ENCODE data around the gene SLC25A6.
"Not testable (repeated sequence)": the region's sequence is repeated elsewhere in the genome, so short reads cannot be mapped to it uniquely, and the experiment has no call there.

SLC25A6 gene

DNA sequence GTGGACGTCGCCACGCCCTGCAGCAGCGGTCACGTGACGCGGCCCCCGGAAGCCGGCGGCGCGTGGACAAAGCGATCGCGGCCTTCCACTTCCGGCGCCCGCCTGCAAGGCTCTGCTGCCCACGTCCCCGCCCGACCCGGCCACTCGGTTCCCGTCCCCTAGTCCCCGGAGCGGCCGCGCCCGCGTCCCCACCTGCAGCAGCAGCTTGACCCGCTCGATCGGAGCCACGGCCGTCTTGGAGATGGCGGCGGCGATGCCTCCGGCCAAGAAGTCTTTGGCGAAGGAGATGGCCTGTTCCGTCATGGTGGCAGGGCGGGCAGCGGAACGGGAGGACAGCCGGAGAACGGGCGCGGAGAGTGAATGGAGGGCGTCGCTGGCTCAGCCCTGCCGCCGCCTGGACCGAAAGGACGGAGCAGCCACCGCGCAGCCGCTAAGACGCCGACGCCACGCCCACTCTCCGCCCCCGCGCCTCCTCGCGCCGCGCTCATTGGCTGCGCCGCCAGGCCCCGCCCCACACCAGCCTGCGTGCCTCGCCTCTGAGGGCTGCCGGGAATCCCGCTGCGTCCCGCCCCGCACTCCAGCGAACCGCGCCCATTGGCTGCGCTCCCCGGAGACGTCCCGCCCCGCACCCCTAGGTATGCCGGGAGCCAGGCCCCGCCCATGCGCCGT is at the start of gene SLC25A6:
Gene SLC25A6 (minus strand): TSS at position 407 of the 669 bp plus-strand sequence. CDS start 104 bp downstream, at position 303.
- DNase-seq: no peak

GRCh38 chrX:1440506-1440905 is 48.6 kb upstream of the SLC25A6 start:
- no peak for DNase-seq

DNA sequence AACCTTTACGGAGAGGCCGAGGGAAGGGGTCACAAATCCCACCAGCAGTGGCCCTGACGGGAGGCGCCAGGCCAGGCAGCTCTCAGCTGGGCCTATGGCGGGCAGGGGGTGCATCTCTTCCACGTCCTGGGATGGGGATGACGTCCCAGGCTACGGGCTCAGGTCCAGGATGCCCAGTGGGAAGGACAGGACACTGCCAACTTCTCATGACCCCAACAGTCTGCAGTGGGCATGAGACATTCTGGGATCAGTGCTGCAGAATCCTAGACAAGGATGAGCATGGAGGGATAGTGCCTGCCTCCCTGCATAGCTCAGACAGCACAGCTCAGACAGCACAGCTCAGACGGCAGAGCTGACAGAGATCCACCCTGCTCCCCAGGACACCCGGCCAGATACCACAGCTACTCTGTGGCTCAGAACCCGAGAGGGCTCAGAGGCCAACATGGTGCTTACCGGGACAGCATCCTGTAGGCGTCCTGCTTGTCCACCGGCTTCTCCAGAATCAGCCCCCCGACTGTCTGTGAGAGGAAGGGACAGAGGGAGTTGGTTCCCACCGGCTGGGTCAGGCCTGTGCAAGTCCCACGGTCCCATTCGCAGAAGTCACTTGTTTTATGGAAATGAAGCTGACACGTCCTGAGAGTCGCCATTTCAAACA is 43.5 kb upstream of the SLC25A6 start:
- DNase-seq: no peak

GRCh38 chrX:1434871-1435240 is 42.9 kb upstream of the SLC25A6 start:
- no peak for DNase-seq

DNA sequence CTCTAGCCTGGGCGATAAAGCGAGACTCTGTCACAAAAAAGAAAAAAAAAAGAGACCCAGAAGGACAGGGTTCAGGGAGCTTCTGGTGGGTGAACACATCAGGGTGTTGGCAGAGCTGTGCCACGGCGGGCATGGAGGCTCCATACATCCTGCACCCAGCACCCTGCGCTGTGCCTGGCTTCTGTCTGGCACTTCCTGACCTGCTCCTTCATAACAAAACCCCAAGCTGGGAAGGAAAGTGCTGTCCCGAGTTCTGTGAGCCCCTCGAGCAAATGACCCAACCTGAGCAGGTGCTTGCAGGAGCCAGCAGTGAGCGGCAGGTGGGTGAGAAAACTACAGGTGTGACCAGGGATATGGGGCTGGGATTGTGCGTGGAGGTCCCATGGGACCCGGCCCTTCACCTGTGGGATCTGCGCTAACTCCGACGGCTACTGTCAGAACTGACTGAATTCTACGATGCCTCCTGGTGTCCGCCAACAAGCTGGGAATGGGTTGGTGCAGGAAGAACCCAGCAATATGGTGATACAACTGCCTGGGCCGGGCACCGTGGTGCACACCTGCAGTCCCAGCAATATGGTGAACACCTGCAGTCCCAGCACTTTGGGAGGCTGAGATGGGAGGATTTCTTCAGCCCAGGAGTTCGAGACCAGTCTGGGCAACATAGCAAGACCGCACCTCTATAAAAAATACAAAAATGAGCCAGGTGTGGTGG is 41.9 kb upstream of the SLC25A6 start:
- no peak for DNase-seq

DNA sequence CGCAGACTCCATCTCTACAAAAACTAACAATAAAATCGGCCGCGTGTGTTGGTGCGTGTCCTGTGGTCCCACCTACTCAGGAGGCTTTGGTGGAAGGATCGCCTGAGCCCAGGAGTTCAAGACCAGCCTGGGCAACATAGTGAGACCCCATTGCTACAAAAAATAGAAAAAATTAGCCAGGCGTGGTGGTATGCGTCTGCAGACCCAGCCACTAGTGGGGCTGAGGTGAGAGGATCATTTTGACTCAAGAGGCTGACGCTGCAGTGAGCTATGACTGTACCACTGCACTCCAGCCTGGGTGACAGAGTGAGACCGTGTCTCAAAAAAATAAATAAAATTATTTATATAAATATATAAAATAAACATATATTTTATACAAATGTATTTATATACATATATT is 38.5 kb upstream of the SLC25A6 start:
- no peak for DNase-seq

GRCh38 chrX:1427756-1428155 is 35.8 kb upstream of the SLC25A6 start:
- DNase-seq: no peak

DNA sequence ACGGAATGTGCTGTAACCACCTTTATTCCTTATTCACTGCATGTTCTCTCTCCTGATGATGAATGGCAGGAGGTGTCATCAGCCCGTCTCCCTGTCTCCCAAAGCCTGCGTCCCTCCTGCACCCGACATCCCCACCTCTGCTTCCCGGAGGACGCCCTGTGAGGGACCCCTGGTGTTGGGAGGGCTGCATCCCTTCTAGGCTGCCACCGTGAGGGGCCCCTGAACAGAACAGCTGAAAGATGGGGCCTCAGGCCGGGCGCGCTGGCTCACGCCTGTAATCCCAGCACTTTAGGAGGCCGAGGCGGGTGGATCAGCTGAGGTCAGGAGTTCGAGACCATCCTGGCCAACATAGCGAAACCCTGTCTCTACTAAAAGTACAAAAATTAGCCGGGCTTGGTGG is 34.4 kb upstream of the SLC25A6 start:
- DNase-seq: not testable (repeated sequence)

DNA sequence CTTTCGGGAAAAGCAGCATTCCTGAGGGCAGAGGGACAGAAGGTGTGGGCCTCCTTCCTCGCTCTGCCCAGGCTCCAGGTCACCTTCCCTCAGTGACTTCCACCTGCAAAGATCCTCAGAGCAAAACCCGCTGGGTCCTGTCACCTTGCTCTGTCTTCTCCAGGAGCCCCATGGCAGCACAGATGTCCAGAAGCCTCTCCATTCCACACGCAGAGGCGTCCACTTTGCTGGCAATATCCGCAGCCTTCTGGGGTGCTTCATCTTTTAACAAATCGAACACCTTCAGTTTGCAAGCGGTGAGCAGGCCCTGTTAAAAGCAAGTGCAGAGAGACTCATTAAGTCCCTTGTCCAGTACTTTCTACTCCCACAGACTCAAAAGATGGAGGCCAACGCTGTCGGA is 33.5 kb upstream of the SLC25A6 start:
- DNase-seq: no peak

- no peak for DNase-seq
Measured at GRCh38 chrX:1424147-1424851, 32.4 kb upstream of the SLC25A6 start.

GRCh38 chrX:1423215-1423614 is 31.3 kb upstream of the SLC25A6 start:
- no peak for DNase-seq

DNA sequence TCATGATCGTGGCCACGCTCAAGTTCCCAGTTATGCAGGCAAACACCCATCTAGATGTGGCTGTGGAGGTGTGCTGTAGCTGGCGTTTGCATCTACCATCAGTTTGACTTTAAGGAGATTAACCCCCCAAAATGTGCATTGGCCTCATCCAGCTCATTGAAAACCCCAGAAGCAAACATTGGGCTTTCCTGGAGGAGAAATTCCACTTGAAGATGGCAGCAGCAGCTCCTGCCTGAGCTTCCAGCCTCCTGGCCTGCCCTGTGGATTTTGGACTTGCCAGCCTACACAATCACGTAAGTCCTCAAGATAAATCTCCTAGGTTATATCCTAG is 30.2 kb upstream of the SLC25A6 start:
- no peak for DNase-seq

GRCh38 chrX:1421433-1422134 is 29.7 kb upstream of the SLC25A6 start:
- DNase-seq: no peak

DNA sequence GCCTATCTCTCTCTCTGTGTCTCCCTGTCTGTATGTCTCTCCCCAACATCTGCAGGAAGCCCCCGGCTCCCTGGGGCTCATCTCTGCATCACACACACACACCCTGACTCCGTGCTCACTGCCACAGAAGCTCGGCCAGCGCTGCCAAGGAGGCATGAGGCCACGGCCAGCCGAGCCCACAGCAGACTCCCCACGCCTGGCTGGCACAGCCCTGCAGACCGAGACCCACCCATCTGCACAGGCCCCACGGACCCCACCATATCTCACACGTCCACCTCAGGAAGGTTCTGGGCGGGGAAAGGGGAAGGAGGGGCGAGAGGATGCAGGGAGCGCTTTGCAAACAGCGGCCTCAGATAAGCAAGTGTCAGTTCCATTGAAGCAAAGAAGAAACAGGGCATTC is 28.5 kb upstream of the SLC25A6 start:
- no peak for DNase-seq

- DNase-seq: no peak
Measured at GRCh38 chrX:1419545-1420355, 27.8 kb upstream of the SLC25A6 start.

DNA sequence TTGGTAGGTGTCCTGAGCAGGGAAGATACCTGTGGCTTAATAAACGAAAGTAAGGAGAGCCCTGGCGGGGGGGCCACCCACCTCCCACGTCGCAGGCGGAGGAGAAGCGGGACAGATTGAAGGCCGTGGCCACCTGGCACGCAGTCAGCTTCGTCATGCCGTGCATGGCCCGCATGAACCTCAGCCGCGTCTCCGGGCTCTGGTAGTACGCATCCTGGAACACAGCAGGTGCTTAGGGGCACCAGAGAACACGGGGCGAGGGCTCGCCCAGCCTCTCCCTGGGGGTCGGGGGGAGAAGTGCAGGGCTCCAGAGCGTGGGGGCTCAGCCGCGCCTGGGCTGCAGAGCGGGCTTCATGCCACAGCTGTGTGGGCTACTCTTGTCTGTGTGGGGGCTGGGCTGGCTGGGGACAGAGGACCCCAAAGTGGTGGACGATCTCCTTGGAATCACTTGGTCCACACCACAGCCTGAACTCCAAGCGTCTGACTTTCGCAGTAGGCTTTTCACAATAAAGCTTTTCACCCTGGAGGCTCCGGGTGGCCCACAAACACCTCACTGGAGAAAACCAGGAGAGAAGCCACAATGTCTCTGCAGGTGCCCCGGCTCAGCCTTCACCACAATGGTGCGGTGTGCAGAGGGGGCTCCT is 27.1 kb upstream of the SLC25A6 start:
- no peak for DNase-seq

GRCh38 chrX:1417921-1418771 is 26.2 kb upstream of the SLC25A6 start:
- DNase-seq: no peak

DNA sequence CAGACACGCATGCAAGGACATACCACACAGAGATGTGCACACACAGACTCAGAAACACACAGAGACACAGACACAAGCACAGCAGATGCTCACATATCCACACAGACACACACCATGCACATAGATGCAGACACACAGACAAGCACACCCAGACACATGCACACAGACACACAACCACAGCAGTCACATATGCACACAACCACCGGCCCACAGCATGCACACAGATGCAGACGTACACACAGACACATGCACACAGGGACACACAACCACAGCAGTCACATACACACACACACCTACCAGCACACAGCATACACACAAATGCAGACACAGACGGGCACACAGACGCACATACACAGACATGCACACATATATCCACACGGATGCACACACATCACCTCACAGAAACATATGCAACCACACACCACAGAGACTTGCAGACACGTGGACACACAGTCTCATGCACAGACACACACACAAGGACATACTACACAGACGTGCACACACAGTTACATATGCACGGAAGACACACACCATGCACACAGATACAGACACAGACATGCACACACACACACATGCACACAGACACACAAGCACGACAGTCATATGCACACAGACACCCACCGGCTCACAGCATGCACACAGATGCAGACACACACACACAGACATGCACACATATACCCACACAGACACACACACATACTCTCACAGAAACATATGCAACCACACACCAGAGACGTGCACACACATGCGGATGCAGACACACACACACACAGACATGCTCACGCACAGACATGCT is 25.2 kb upstream of the SLC25A6 start:
- DNase-seq: no peak

GRCh38 chrX:1416327-1416784 is 24.4 kb upstream of the SLC25A6 start:
- DNase-seq: no peak

Measured in hippocampal formation (tissue), 2 donors.